Astrocyte (in vitro differentiated cells and primary cell): ENCODE results near the gene RALA.

Experiments used
- EZH2 ChIP-seq: IDR thresholded peaks from 2 replicates; pipeline ENCODE4 v1.6.1; 2012; ENCODE audit warnings: mild to moderate bottlenecking, low read length, inconsistent platforms; ENCODE audit not compliant: insufficient read depth
- TF ChIP-seq, protein P1 (sequence below): IDR thresholded peaks from 2 replicates; pipeline ENCODE4 v1.5.1; 2011; ENCODE audit warnings: low read depth, mild to moderate bottlenecking, inconsistent platforms, low read length, moderate library complexity; ENCODE audit not compliant: insufficient read depth

DNA sequence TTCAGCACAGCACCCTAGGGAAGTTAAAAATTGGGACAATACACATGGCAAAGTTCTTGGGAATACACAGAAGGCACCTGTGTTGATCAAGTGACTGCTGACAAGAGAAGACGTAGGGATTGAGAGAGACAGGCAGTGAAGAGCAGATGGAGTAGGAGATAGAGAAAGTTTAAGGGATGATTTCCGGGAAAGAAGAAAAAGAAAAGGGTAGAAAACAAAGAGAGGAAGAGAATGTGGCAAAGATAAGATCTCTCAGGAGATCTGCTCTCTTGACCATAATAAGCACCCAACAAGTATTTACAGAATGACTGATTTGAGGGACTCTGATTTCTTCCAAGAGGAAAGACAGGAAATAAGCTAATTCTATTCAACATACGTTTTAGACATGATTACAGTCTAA, 15.1 kb upstream of the RALA start:
- TF ChIP-seq, protein P1, sequence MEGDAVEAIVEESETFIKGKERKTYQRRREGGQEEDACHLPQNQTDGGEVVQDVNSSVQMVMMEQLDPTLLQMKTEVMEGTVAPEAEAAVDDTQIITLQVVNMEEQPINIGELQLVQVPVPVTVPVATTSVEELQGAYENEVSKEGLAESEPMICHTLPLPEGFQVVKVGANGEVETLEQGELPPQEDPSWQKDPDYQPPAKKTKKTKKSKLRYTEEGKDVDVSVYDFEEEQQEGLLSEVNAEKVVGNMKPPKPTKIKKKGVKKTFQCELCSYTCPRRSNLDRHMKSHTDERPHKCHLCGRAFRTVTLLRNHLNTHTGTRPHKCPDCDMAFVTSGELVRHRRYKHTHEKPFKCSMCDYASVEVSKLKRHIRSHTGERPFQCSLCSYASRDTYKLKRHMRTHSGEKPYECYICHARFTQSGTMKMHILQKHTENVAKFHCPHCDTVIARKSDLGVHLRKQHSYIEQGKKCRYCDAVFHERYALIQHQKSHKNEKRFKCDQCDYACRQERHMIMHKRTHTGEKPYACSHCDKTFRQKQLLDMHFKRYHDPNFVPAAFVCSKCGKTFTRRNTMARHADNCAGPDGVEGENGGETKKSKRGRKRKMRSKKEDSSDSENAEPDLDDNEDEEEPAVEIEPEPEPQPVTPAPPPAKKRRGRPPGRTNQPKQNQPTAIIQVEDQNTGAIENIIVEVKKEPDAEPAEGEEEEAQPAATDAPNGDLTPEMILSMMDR, result no peak
- no peak for TF ChIP-seq EZH2
